Measurements from ENCODE around the gene UQCRC2. TPM values are rescaled to one million over a fixed set of nuclear protein-coding genes. Genes with fewer than 3 reads are reported as not detected.

The UQCRC2 gene
- total and polyA plus RNA-seq, 2 donors (not counting 1 experiment from before 2014, with no cell fraction given) = 84.3 to 150 TPM

Other genes starting within 250 kb of the UQCRC2 start
- 650 and 755 TPM in 2 replicates for gene NPIPB4, start 95.6 kb upstream of the UQCRC2 start, total RNA-seq
- gene NPIPB4, start 95.6 kb upstream of the UQCRC2 start, polyA plus RNA-seq = 72.0 and 182 TPM in 2 replicates
- gene PDZD9, start 47.8 kb downstream of the UQCRC2 start, total RNA-seq = not detected in 2 replicates
- not detected in 2 replicates for gene PDZD9, start 47.8 kb downstream of the UQCRC2 start, polyA plus RNA-seq
- 18.6 and 20.2 TPM in 2 replicates for gene MOSMO, start 54.8 kb downstream of the UQCRC2 start, total RNA-seq
- gene MOSMO, start 54.8 kb downstream of the UQCRC2 start, polyA plus RNA-seq = 10.7 and 13.0 TPM in 2 replicates
- gene VWA3A, start 139.2 kb downstream of the UQCRC2 start, total RNA-seq = 0.47 and 0.80 TPM in 2 replicates
- 0.17 and 0.28 TPM in 2 replicates for gene VWA3A, start 139.2 kb downstream of the UQCRC2 start, polyA plus RNA-seq
- 0.27 and 0.62 TPM in 2 replicates for gene SDR42E2, start 209.1 kb downstream of the UQCRC2 start, total RNA-seq
- 0.12 and 0.13 TPM in 2 replicates for gene SDR42E2, start 209.1 kb downstream of the UQCRC2 start, polyA plus RNA-seq